Heart left ventricle (tissue), 13 donors: ENCODE measurements around the gene CCN5.

ENCODE experiments used
- POLR2A ChIP-seq, 2 donors: fragments of 450-650 bp; IDR thresholded peaks; one replicate each; pipeline ENCODE4 v1.6.1; 2017; ENCODE audit warnings: antibody characterized with exemption in 2 of 2, mild to moderate bottlenecking in 2 of 2, moderate library complexity in 2 of 2
- TF ChIP-seq, protein P1 (sequence below), 12 donors: fragments of 200-600 bp; sonication (generic) in 4 of 12; IDR thresholded peaks; one replicate each; pipeline versions ENCODE4 v1.5.0 to v1.8.0; 2018 to 2022; ENCODE audit warnings: antibody characterized with exemption in 12 of 12, mild to moderate bottlenecking in 5 of 12
- donor health status: ischemic (EF 13 %, LVEDD 7.1; RV severe dilation, severe dysfunction).
- donor health status: DM: no; HTN: yes; CAD: no.
- donor health status: DM: no; HTN: no; CAD: no.
- donor health status: ischemic (EF 25% LVEDD 6.9; RV normal size, moderate dysfunction).
- donor health status: ischemic (EF 25% LVEDD 5.7; RV mildly dilated, moderate dysfunction).
- donor health status: ischemic (EF 35%, LVEDD 5.7; RV mildly dilated, moderate dysfunction).
- donor health status: nonischemic (EF 11% LVEDD 7.7; RV severe dilation, severe dysfunction).
- donor health status: DM: yes; HTN: yes; CAD: no.
- donor health status: PGD.
- donor health status: ischemic (EF 29% LVEDD 5.4; RV normal size, mild dysfunction).
- donor health status: nonischemic (EF 23%, LVEDD 6.1; RV moderate dilation, normal function).

DNA sequence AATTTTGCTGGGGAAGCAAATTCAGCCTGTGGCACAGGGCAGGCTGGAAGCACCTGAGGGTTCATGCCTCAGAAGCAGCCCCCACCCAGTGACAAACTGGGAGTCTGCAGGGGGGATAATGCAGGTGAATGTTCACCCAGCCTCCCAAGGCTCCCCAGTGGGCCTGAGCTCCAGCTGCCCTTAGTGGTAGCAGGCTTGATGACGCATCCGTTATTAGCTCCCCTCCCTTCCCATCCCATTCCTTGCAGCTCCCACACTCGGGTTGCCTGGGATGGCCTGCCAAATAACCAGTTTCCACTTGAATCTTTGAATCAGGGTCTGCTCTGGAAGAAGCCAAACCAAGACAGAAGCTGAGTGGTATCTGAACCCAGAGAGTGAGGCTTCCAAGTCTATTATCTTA lies 46.3 kb downstream of the CCN5 start:
- no peak for TF ChIP-seq POLR2A (IDR thresholded peaks at IDR 0.05)
- TF ChIP-seq, protein P1, sequence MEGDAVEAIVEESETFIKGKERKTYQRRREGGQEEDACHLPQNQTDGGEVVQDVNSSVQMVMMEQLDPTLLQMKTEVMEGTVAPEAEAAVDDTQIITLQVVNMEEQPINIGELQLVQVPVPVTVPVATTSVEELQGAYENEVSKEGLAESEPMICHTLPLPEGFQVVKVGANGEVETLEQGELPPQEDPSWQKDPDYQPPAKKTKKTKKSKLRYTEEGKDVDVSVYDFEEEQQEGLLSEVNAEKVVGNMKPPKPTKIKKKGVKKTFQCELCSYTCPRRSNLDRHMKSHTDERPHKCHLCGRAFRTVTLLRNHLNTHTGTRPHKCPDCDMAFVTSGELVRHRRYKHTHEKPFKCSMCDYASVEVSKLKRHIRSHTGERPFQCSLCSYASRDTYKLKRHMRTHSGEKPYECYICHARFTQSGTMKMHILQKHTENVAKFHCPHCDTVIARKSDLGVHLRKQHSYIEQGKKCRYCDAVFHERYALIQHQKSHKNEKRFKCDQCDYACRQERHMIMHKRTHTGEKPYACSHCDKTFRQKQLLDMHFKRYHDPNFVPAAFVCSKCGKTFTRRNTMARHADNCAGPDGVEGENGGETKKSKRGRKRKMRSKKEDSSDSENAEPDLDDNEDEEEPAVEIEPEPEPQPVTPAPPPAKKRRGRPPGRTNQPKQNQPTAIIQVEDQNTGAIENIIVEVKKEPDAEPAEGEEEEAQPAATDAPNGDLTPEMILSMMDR (IDR thresholded peaks at IDR 0.05): no peak
